Muscle of leg (tissue), 11 donors: ENCODE data around the gene PC. TPM values are rescaled to one million over a fixed set of nuclear protein-coding genes. Genes with fewer than 3 reads are reported as not detected.
A peak's percentile ranks its signal among the peaks of the same experiment; 100 is the strongest.

Experiments used
- DNase-seq: peaks from one replicate; pipeline ENCODE4 v3.0.0; 2013
- H3K27ac ChIP-seq: one replicate; pipeline ENCODE4 v1.5.1; 2013; ENCODE audit warnings: mild to moderate bottlenecking, low read length, control low read depth
- H3K27me3 ChIP-seq: one replicate; pipeline ENCODE4 v1.6.1; 2013; ENCODE audit warnings: low read length; ENCODE audit not compliant: control insufficient read depth, insufficient read depth
- H3K36me3 ChIP-seq: one replicate; pipeline ENCODE4 v1.6.1; 2013; ENCODE audit warnings: low read length; ENCODE audit not compliant: control insufficient read depth, insufficient read depth
- H3K4me1 ChIP-seq: one replicate; pipeline ENCODE4 v1.6.1; 2013; ENCODE audit warnings: low read length; ENCODE audit not compliant: control insufficient read depth, insufficient read depth
- H3K4me3 ChIP-seq: one replicate; pipeline ENCODE4 v1.5.1; 2013; ENCODE audit warnings: low read length, control low read depth
- H3K9me3 ChIP-seq: replicated peaks from 2 replicates; pipeline ENCODE4 v1.6.1; 2013; ENCODE audit warnings: low read depth, low read length; ENCODE audit not compliant: control insufficient read depth
- WGBS: methylation state at CpG from one replicate; pipeline ENCODE4 v1.1.5; 2013; ENCODE audit warnings: missing lambda C conversion rate; ENCODE audit not compliant: insufficient coverage; 5-methylcytosine and 5-hydroxymethylcytosine counted together
- polyA plus RNA-seq, 8 donors: library from polyadenylated mRNA; unstranded; fragments of 120-200 nt; gene quantifications; one replicate each; pipeline versions ENCODE4 v1.2.1 to v1.2.3, GENCODE V29; 2013; ENCODE audit warnings: inconsistent platforms in 1 of 8, low replicate concordance in 1 of 8; ENCODE audit not compliant: insufficient read length in 8 of 8, insufficient read depth in 1 of 8
- total RNA-seq: library from RNA; stranded (reverse); fragments of 120-200 nt; gene quantifications from one replicate; pipeline ENCODE4 v1.2.4, GENCODE V29; 2013

Gene PC
- total and polyA plus RNA-seq, 9 donors = 10.0 to 30.9 (median 18.8) TPM

GRCh38 chr11:66934950-66935779 is 23.0 kb downstream of the PC start:
- Histone ChIP-seq H3K27ac (no peak overlapping the region), H3K9me3 (no peaks in the 10 kb centered on the region), H3K4me1 (peaks cover 3% of the 10 kb centered on the region), H3K27me3 (no peaks in the 10 kb centered on the region), H3K4me3 (no peak overlapping the region), H3K36me3 (no peaks in the 10 kb centered on the region)
- 60% methylated on average over 4 of the region's 9 CpGs for WGBS
- no peak for DNase-seq

- H3K27me3 ChIP-seq = no peaks in the 10 kb centered on the region
- DNase-seq = no peak
- no peaks in the 10 kb centered on the region for H3K9me3 ChIP-seq
- H3K27ac ChIP-seq = no peak overlapping the region
- H3K4me3 ChIP-seq = no peak overlapping the region
- H3K4me1 ChIP-seq = peaks cover 3% of the 10 kb centered on the region
- no peaks in the 10 kb centered on the region for H3K36me3 ChIP-seq
- WGBS = 69% methylated on average over 3 of the region's 3 CpGs
Measured at GRCh38 chr11:66933531-66933930, 24.7 kb downstream of the PC start.

DNA sequence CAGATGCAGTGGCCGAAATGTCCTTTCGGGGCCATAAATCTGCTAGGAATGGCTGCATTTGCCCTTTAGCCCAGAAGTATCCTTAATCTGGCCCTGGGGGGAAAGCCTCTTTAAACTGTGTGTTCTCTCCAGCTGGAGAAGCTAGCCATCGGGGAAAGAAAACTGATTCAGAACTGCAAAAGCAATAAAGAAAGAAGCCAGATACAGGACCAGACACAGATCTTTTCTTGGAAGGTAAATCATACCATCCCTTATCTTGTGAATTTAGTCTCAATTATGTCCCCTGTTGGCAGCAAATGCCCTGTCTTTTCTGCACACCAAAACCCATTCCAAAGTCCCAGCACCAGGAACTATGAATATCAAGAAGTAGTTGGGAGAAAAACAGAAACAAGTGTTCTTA is 25.6 kb downstream of the PC start:
- Histone ChIP-seq H3K36me3 (no peaks in the 10 kb centered on the region), H3K4me1 (peaks cover 3% of the 10 kb centered on the region), H3K27me3 (no peaks in the 10 kb centered on the region), H3K27ac (no peak overlapping the region), H3K9me3 (no peaks in the 10 kb centered on the region), H3K4me3 (no peak overlapping the region)
- no peak for DNase-seq
- 56% methylated on average over 3 of the region's 3 CpGs for WGBS

DNA sequence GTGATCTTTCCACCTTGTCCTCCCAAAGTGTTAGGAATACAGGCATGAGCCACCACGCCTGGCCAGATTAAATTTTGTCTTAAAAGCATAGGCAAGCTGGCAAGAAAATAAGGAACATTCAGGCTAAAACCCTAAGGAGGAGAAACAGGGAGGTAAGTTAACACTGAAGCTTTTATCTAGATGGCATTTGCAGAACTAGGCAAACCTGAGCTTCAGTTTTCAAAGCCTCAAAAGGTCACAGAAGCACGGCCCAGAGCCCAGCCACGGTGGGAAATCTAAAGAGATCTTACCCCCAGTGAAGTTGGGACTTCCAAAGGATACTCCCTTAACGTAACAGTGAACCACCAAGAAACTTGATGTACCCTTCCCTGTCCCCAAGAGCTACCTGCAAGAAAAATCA is 28.4 kb downstream of the PC start:
- 73% methylated on average over 3 of the region's 4 CpGs for WGBS
- Histone ChIP-seq H3K27me3 (no peaks in the 10 kb centered on the region), H3K4me1 (peaks cover 3% of the 10 kb centered on the region), H3K4me3 (no peak overlapping the region), H3K36me3 (no peaks in the 10 kb centered on the region), H3K9me3 (no peaks in the 10 kb centered on the region), H3K27ac (no peak overlapping the region)
- no peak for DNase-seq

DNA sequence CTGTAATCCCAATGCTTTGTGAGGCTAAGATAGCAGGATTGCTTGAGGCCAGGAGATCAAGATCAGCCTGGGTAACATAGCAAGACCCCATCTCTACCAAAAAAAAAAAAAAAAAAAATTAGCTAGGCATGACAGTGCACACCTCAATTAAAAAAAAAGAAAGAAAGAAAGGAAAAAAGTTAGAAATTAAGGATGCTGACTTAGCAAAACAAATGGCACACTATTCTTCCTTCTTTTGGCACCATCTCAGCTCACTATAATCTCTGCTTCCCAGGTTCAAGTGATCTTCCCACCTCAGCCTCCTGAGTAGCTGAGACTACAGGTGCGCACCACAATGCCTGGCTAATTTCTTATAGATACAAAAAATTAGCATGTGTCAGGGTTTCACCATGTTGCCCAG is 33.9 kb downstream of the PC start:
- no peaks in the 10 kb centered on the region for H3K9me3 ChIP-seq
- 100% methylated on average over 1 of the region's 1 CpG for WGBS
- no peaks in the 10 kb centered on the region for H3K36me3 ChIP-seq
- no peak overlapping the region for H3K27ac ChIP-seq
- H3K27me3 ChIP-seq = no peaks in the 10 kb centered on the region
- H3K4me3 ChIP-seq = no peak overlapping the region
- no peak for DNase-seq
- H3K4me1 ChIP-seq = no peaks in the 10 kb centered on the region

- Histone ChIP-seq H3K9me3 (no peaks in the 10 kb centered on the region), H3K36me3 (no peaks in the 10 kb centered on the region), H3K27me3 (no peaks in the 10 kb centered on the region), H3K4me1 (no peaks in the 10 kb centered on the region), H3K4me3 (no peak overlapping the region), H3K27ac (no peak overlapping the region)
- DNase-seq = no peak
Measured at GRCh38 chr11:66922551-66922950, 35.6 kb downstream of the PC start.

DNA sequence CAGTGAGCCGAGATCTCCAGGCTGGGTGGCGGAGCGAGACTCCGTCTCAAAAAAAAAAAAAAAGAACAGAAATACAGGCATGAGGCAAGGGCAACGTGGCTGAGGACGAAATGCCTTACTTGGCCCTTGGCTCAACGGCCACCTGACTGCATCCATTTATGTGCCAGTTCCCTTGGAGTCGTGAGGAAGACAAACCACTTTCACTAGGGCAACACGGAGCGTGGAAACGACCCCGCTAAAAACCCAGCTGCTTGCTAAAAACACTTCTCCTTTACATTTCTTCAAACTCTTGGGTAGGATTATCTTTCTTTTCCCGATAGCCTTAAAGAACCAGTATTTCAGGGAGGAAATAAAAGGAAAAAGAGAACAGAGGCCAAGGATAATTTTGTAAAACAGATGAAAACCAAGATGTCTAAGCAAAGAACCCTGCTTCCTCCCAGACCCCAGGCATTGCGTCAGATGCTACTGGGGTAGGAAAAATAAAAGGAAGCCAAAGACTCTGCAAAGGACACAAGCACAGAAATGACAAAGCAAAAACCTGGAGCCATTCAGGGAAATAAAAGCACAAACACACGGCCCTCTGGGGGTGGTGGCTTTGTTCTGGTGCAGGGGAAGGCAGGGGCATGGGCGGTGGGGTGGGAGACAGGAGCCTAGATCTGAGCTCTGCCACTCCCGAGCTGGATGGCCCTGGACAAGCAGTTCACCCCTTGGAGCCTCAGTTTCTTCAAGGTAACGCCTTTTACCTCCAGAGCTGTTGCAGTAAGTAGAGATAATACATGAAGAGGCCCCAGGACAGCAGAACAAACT is 37.0 kb downstream of the PC start:
- 60% methylated on average over 11 of the region's 18 CpGs for WGBS
- Histone ChIP-seq H3K36me3 (no peaks in the 10 kb centered on the region), H3K4me1 (peaks cover 2% of the 10 kb centered on the region), H3K9me3 (no peaks in the 10 kb centered on the region), H3K27me3 (no peaks in the 10 kb centered on the region), H3K27ac (no peak overlapping the region), H3K4me3 (no peak overlapping the region)
- peak; percentile 34 for DNase-seq

- no peaks in the 10 kb centered on the region for H3K27me3 ChIP-seq
- no peaks in the 10 kb centered on the region for H3K9me3 ChIP-seq
- 81% methylated on average over 5 of the region's 6 CpGs for WGBS
- H3K4me1 ChIP-seq = peaks cover 8% of the 10 kb centered on the region
- no peaks in the 10 kb centered on the region for H3K36me3 ChIP-seq
- DNase-seq = no peak
- no peak overlapping the region for H3K27ac ChIP-seq
- H3K4me3 ChIP-seq = no peak overlapping the region
Measured at GRCh38 chr11:66919923-66920322, 38.3 kb downstream of the PC start.

DNA sequence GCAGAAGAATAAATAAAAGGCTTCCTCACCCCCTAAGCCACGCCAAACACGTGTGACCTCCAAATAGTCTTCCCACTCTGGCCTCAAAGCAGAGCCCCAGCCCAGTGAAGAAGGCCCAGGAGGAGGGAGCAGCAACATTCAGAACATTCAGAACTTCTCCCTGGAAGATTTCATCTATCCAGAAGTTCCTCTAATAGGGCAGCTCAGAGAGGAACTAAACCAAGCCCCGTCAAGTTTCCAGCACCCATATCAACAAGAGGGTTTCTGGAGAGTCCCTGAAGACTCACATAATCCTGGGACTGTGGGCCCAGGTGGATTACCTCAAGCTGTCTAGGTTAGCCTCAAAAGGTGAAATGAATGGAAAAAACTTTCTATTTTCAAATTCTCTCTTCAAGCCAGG is 39.4 kb downstream of the PC start:
- peaks cover 8% of the 10 kb centered on the region for H3K4me1 ChIP-seq
- H3K27ac ChIP-seq = no peak overlapping the region
- no peak overlapping the region for H3K4me3 ChIP-seq
- H3K9me3 ChIP-seq = no peaks in the 10 kb centered on the region
- 33% methylated on average over 1 of the region's 3 CpGs for WGBS
- no peaks in the 10 kb centered on the region for H3K27me3 ChIP-seq
- H3K36me3 ChIP-seq = no peaks in the 10 kb centered on the region
- no peak for DNase-seq

- 66% methylated on average over 4 of the region's 7 CpGs for WGBS
- Histone ChIP-seq H3K27ac (no peak overlapping the region), H3K36me3 (no peaks in the 10 kb centered on the region), H3K9me3 (no peaks in the 10 kb centered on the region), H3K4me1 (peaks cover 8% of the 10 kb centered on the region), H3K4me3 (no peak overlapping the region), H3K27me3 (no peaks in the 10 kb centered on the region)
- peak; percentile 34 for DNase-seq
Measured at GRCh38 chr11:66915866-66916265, 42.3 kb downstream of the PC start.
